ENCODE results near the gene KRT74. TPM values are rescaled to one million over a fixed set of nuclear protein-coding genes. Genes with fewer than 3 reads are reported as not detected.

KRT74 gene
- total RNA-seq, 1 experiment from 2014 or later = not detected

- peak in 1 of 2 experiments; percentile 26 for DNase-seq
- Histone ChIP-seq H3K4me2 (no peak overlapping the region), H2AFZ (no peak overlapping the region), H3K4me1 (replicated peaks; ENCODE audit: insufficient read depth) (peaks cover 9% of the 10 kb centered on the region), H3K9me3 (ENCODE audit: insufficient read depth, low read depth) (no peaks in the 10 kb centered on the region), H3K4me3 (no peak overlapping the region), H3K27ac (no peak overlapping the region), H3K27me3 (ENCODE audit: insufficient read depth, low read depth) (no peaks in the 10 kb centered on the region), H3K36me3 (ENCODE audit: low read depth) (no peaks in the 10 kb centered on the region), H3F3A (ENCODE audit: insufficient read depth, low read depth) (no peaks in the 10 kb centered on the region), H4K20me1 (ENCODE audit: insufficient read depth) (no peaks in the 10 kb centered on the region), H3K79me2 (ENCODE audit: low read depth) (no peaks in the 10 kb centered on the region), H3K9me2 (ENCODE audit: insufficient read depth) (no peaks in the 10 kb centered on the region)
- ChIA-PET CTCF (no interaction called here), POLR2A (ENCODE audit: unreplicated experiment) (no interaction called here)
- intact Hi-C loops (cut with micrococcal nuclease; ENCODE audit: unreplicated experiment) = no loop called here
- no peak for TF ChIP-seq CTCF (conservative IDR thresholded peaks at IDR 0.05)
- TF ChIP-seq EZH2 (IDR thresholded peaks at IDR 0.05; ENCODE audit: low read depth) = no peak
- BruUV-seq (replicated peaks) = no TSS peak
Measured at GRCh38 chr12:52533686-52534470, 39.8 kb downstream of the KRT74 start.

- H3K4me1 ChIP-seq (replicated peaks; ENCODE audit: insufficient read depth) = no peaks in the 10 kb centered on the region
- no TSS peak for BruUV-seq (replicated peaks)
- no peaks in the 10 kb centered on the region for H3K9me2 ChIP-seq (ENCODE audit: insufficient read depth)
- peak in 1 of 2 experiments; percentile 26 for DNase-seq
- H3K27me3 ChIP-seq (ENCODE audit: insufficient read depth, low read depth) = no peaks in the 10 kb centered on the region
- H3K4me2 ChIP-seq = no peak overlapping the region
- no peaks in the 10 kb centered on the region for H3K79me2 ChIP-seq (ENCODE audit: low read depth)
- TF ChIP-seq EZH2 (IDR thresholded peaks at IDR 0.05; ENCODE audit: low read depth) = no peak
- TF ChIP-seq CTCF (conservative IDR thresholded peaks at IDR 0.05) = no peak
- no peaks in the 10 kb centered on the region for H4K20me1 ChIP-seq (ENCODE audit: insufficient read depth)
- H3K9me3 ChIP-seq (ENCODE audit: insufficient read depth, low read depth) = no peaks in the 10 kb centered on the region
- intact Hi-C loops (cut with micrococcal nuclease; ENCODE audit: unreplicated experiment) = no loop called here
- no peaks in the 10 kb centered on the region for H3K36me3 ChIP-seq (ENCODE audit: low read depth)
- H3F3A ChIP-seq (ENCODE audit: insufficient read depth, low read depth) = no peaks in the 10 kb centered on the region
- POLR2A ChIA-PET (ENCODE audit: unreplicated experiment) = no interaction called here
- H3K4me3 ChIP-seq = no peak overlapping the region
- no peak overlapping the region for H2AFZ ChIP-seq
- CTCF ChIA-PET = no interaction called here
- H3K27ac ChIP-seq = no peak overlapping the region
Measured at GRCh38 chr12:52532636-52533035, 41.0 kb downstream of the KRT74 start.

GRCh38 chr12:52531566-52532300 lies 41.9 kb downstream of the KRT74 start:
- TF ChIP-seq EZH2 (IDR thresholded peaks at IDR 0.05; ENCODE audit: low read depth) (no peak), CTCF (conservative IDR thresholded peaks at IDR 0.05) (no peak)
- POLR2A ChIA-PET (ENCODE audit: unreplicated experiment) = no interaction called here
- Histone ChIP-seq H3K9me2 (ENCODE audit: insufficient read depth) (no peaks in the 10 kb centered on the region), H3F3A (ENCODE audit: insufficient read depth, low read depth) (no peaks in the 10 kb centered on the region), H3K27ac (no peak overlapping the region), H3K27me3 (ENCODE audit: insufficient read depth, low read depth) (no peaks in the 10 kb centered on the region), H3K4me2 (no peak overlapping the region), H2AFZ (no peak overlapping the region), H3K9me3 (ENCODE audit: insufficient read depth, low read depth) (no peaks in the 10 kb centered on the region), H3K79me2 (ENCODE audit: low read depth) (no peaks in the 10 kb centered on the region), H4K20me1 (ENCODE audit: insufficient read depth) (no peaks in the 10 kb centered on the region), H3K4me1 (replicated peaks; ENCODE audit: insufficient read depth) (no peaks in the 10 kb centered on the region), H3K4me3 (no peak overlapping the region), H3K36me3 (ENCODE audit: low read depth) (no peaks in the 10 kb centered on the region)
- intact Hi-C loops (cut with micrococcal nuclease; ENCODE audit: unreplicated experiment) = no loop called here
- peak in 1 of 2 experiments; percentile 10 for DNase-seq
- no TSS peak for BruUV-seq (replicated peaks)
- CTCF ChIA-PET = no interaction called here

Data from PC-9 (cell line).